GM23338 (cell line): Measurements from ENCODE around the gene ANO1. TPM values are rescaled to one million over a fixed set of nuclear protein-coding genes. Genes with fewer than 3 reads are reported as not detected.

Experiments used
- ATAC-seq: fragments of 200-7000 bp; cut with Tn5 transposase; 3 replicates; pipeline ENCODE4 v1.9.1; 2020
- DNase-seq: peaks from one replicate; pipeline ENCODE4 v3.0.0-alpha.2; 2015; ENCODE audit warnings: low spot score
- H2AFZ ChIP-seq: fragments of 200-600 bp; sonication (generic); 2 replicates; pipeline ENCODE4 v1.8.0; 2016; ENCODE audit warnings: antibody characterized with exemption, mild to moderate bottlenecking, moderate library complexity
- H3F3A ChIP-seq: fragments of 200-600 bp; sonication (generic); replicated peaks from 2 replicates; pipeline ENCODE4 v1.8.0; 2017; ENCODE audit warnings: antibody characterized with exemption, mixed run types, low read depth
- H3K27ac ChIP-seq: fragments of 200-600 bp; sonication (generic); 2 replicates; pipeline ENCODE4 v1.6.1; 2016; ENCODE audit warnings: low read depth
- H3K27me3 ChIP-seq: fragments of 200-600 bp; sonication (generic); 2 replicates; pipeline ENCODE4 v1.8.0; 2016; ENCODE audit warnings: mild to moderate bottlenecking, mixed run types, moderate library complexity; ENCODE audit not compliant: insufficient read depth
- H3K36me3 ChIP-seq: fragments of 200-600 bp; sonication (generic); 2 replicates; pipeline ENCODE4 v1.8.0; 2016; ENCODE audit warnings: mild to moderate bottlenecking; ENCODE audit not compliant: insufficient read depth
- H3K4me1 ChIP-seq: fragments of 200-600 bp; sonication (generic); 2 replicates; pipeline ENCODE4 v1.8.0; 2016; ENCODE audit warnings: mild to moderate bottlenecking, moderate library complexity; ENCODE audit not compliant: insufficient read depth
- H3K4me2 ChIP-seq: fragments of 200-600 bp; sonication (generic); 2 replicates; pipeline ENCODE4 v1.7.1; 2017; ENCODE audit warnings: mixed run types
- H3K4me3 ChIP-seq: fragments of 200-600 bp; sonication (generic); 2 replicates; pipeline ENCODE4 v1.6.1; 2016; ENCODE audit warnings: mixed run types
- H3K79me2 ChIP-seq: fragments of 200-600 bp; sonication (generic); replicated peaks from 2 replicates; pipeline ENCODE4 v1.8.0; 2017; ENCODE audit warnings: mild to moderate bottlenecking; ENCODE audit not compliant: insufficient read depth
- H3K9me2 ChIP-seq: fragments of 200-600 bp; sonication (generic); 2 replicates; pipeline ENCODE4 v1.8.0; 2017; ENCODE audit not compliant: insufficient read depth
- H4K20me1 ChIP-seq: fragments of 200-600 bp; sonication (generic); replicated peaks from 2 replicates; pipeline ENCODE4 v1.8.0; 2017; ENCODE audit warnings: mild to moderate bottlenecking; ENCODE audit not compliant: insufficient read depth
- H3K27ac Mint-ChIP-seq: 2 replicates; pipeline ENCODE4 v1.8.0; 2020; ENCODE audit warnings: inconsistent platforms, mild to moderate bottlenecking, moderate library complexity, mixed read lengths
- H3K27me3 Mint-ChIP-seq: 3 replicates; pipeline ENCODE4 v1.8.0; 2022; ENCODE audit warnings: low read depth, mild to moderate bottlenecking, moderate library complexity, mixed read lengths, inconsistent platforms; ENCODE audit not compliant: insufficient read depth, poor library complexity
- H3K36me3 Mint-ChIP-seq: 3 replicates; pipeline ENCODE4 v1.8.0; 2021; ENCODE audit warnings: low read depth, mild to moderate bottlenecking, inconsistent platforms, moderate library complexity, mixed read lengths
- H3K4me1 Mint-ChIP-seq: 3 replicates; pipeline ENCODE4 v1.8.0; 2020; ENCODE audit warnings: mild to moderate bottlenecking, inconsistent platforms, mixed read lengths
- H3K4me3 Mint-ChIP-seq: 3 replicates; pipeline ENCODE4 v1.8.0; 2021; ENCODE audit warnings: moderate library complexity, mild to moderate bottlenecking, inconsistent platforms, mixed read lengths
- H3K9me3 Mint-ChIP-seq: 3 replicates; pipeline ENCODE4 v1.8.0; 2020; ENCODE audit warnings: moderate library complexity, mild to moderate bottlenecking, inconsistent platforms, mixed read lengths
- STAT1 ChIP-seq: IDR thresholded peaks from one replicate; pipeline ENCODE4 v1.6.1; 2016; ENCODE audit warnings: antibody characterized with exemption; ENCODE audit not compliant: unreplicated experiment
- ZNF331 ChIP-seq: fragments of 250-450 bp; sonication (Bioruptor Pico); IDR thresholded peaks from 2 replicates; pipeline ENCODE4 v1.5.0; 2020; ENCODE audit warnings: low read depth, mild to moderate bottlenecking, moderate library complexity
- ZNF462 ChIP-seq: fragments of 250-450 bp; sonication (Bioruptor Pico); IDR thresholded peaks from 2 replicates; pipeline ENCODE4 v1.5.0; 2020; ENCODE audit warnings: mild to moderate bottlenecking, moderate library complexity
- polyA plus RNA-seq: library from polyadenylated mRNA; unstranded; fragments of >200 nt; fragmentation: Nextera tagmentation; extraction: Ambion mirVana; gene quantifications from 2 replicates; pipeline ENCODE4 v1.2.1, GENCODE V29; 2016
- total RNA-seq: library from RNA; depleted of rRNA; stranded (reverse); fragments of >200 nt; shearing (Covaris generic); gene quantifications from 2 replicates; pipeline ENCODE4 v1.2.3, GENCODE V29; 2014

Gene ANO1
- total and polyA plus RNA-seq, 2 experiments from 2014 or later, result 1.4 to 3.4 TPM

- peak overlapping the region; percentile 74 for H2AFZ ChIP-seq
- no peaks in the 10 kb centered on the region for H3K79me2 ChIP-seq
- H3K9me2 ChIP-seq, result no peaks in the 10 kb centered on the region
- no peak overlapping the region for H3K27ac ChIP-seq
- TF ChIP-seq ZNF462 (CRISPR knock-in tag) (no peak), ZNF331 (CRISPR knock-in tag) (no peak), STAT1 (no peak)
- no peaks in the 10 kb centered on the region for H3K36me3 ChIP-seq
- peak; percentile 35 for ATAC-seq
- Mint-ChIP-seq H3K27ac (no peak overlapping the region), H3K27me3 (peaks cover 14% of the 10 kb centered on the region), H3K4me1 (peaks cover 39% of the 10 kb centered on the region), H3K36me3 (no peaks in the 10 kb centered on the region), H3K9me3 (no peaks in the 10 kb centered on the region; the same call in 2 of the 3 replicates), H3K4me3 (peak overlapping the region; percentile 62)
- peak overlapping the region; percentile 1; the same call in 1 of the 2 replicates for H3K4me3 ChIP-seq
- peak; percentile 48 for DNase-seq
- H3K27me3 ChIP-seq, result no peaks in the 10 kb centered on the region
- no peaks in the 10 kb centered on the region for H4K20me1 ChIP-seq
- H3K4me1 ChIP-seq, result peaks cover 21% of the 10 kb centered on the region
- 0 out of 2 replicates have a peak, but pooled peaks cover 4% of the 10 kb centered on the region for H3F3A ChIP-seq
- H3K4me2 ChIP-seq, result peak overlapping the region; percentile 63
Measured at GRCh38 chr11:70140711-70141485, 62.8 kb downstream of the ANO1 start.
